ENCODE results near the gene NOC3L.

GRCh38 chr10:94357193-94357592 is 5.5 kb downstream of the NOC3L start:
- TF ChIP-seq CTCF (IDR thresholded peaks at IDR 0.05; ENCODE audit: insufficient read depth, low read length) (no peak), GABPA (IDR thresholded peaks at IDR 0.05; ENCODE audit: low read depth) (no peak)
- TF ChIP-seq, protein P1, sequence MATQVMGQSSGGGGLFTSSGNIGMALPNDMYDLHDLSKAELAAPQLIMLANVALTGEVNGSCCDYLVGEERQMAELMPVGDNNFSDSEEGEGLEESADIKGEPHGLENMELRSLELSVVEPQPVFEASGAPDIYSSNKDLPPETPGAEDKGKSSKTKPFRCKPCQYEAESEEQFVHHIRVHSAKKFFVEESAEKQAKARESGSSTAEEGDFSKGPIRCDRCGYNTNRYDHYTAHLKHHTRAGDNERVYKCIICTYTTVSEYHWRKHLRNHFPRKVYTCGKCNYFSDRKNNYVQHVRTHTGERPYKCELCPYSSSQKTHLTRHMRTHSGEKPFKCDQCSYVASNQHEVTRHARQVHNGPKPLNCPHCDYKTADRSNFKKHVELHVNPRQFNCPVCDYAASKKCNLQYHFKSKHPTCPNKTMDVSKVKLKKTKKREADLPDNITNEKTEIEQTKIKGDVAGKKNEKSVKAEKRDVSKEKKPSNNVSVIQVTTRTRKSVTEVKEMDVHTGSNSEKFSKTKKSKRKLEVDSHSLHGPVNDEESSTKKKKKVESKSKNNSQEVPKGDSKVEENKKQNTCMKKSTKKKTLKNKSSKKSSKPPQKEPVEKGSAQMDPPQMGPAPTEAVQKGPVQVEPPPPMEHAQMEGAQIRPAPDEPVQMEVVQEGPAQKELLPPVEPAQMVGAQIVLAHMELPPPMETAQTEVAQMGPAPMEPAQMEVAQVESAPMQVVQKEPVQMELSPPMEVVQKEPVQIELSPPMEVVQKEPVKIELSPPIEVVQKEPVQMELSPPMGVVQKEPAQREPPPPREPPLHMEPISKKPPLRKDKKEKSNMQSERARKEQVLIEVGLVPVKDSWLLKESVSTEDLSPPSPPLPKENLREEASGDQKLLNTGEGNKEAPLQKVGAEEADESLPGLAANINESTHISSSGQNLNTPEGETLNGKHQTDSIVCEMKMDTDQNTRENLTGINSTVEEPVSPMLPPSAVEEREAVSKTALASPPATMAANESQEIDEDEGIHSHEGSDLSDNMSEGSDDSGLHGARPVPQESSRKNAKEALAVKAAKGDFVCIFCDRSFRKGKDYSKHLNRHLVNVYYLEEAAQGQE (IDR thresholded peaks at IDR 0.05; ENCODE audit: insufficient replicate concordance, low read depth), result no peak
